AG04449 (cell line): ENCODE measurements around the gene GMEB2.

Experiments
- CTCF ChIA-PET: fragments of 350-600 bp; formaldehyde crosslinking; extraction: SDS; loops from one replicate; lab custom pipeline; 2021; ENCODE audit warnings: antibody characterized with exemption; lab: Yijun Ruan, JAX
- POLR2A ChIA-PET: fragments of 400-600, 350-600 bp; formaldehyde crosslinking; extraction: SDS; loops from one replicate; lab custom pipeline; 2020; ENCODE audit warnings: antibody characterized with exemption, inconsistent platforms; lab: Yijun Ruan, JAX
- DNase-seq: peaks from one replicate; pipeline ENCODE4 v3.0.0-alpha.2; 2010; ENCODE audit warnings: low read depth, low spot score
- H3K4me3 ChIP-seq: 2 replicates; pipeline ENCODE4 v1.5.1; 2011; ENCODE audit warnings: low read depth, mild to moderate bottlenecking, control low read depth, low read length
- TF ChIP-seq, protein P1 (sequence below): IDR thresholded peaks from one replicate; pipeline ENCODE4 v1.5.1; 2011; ENCODE audit warnings: mild to moderate bottlenecking, moderate library complexity, low read length, control low read depth, inconsistent platforms; ENCODE audit not compliant: insufficient read depth; ENCODE audit errors: missing control alignments

The GMEB2 gene

GRCh38 chr20:63598479-63599395 lies 28.2 kb downstream of the GMEB2 start:
- POLR2A ChIA-PET, result no interaction called here
- H3K4me3 ChIP-seq, result no peak overlapping the region
- DNase-seq, result no peak
- TF ChIP-seq, protein P1, sequence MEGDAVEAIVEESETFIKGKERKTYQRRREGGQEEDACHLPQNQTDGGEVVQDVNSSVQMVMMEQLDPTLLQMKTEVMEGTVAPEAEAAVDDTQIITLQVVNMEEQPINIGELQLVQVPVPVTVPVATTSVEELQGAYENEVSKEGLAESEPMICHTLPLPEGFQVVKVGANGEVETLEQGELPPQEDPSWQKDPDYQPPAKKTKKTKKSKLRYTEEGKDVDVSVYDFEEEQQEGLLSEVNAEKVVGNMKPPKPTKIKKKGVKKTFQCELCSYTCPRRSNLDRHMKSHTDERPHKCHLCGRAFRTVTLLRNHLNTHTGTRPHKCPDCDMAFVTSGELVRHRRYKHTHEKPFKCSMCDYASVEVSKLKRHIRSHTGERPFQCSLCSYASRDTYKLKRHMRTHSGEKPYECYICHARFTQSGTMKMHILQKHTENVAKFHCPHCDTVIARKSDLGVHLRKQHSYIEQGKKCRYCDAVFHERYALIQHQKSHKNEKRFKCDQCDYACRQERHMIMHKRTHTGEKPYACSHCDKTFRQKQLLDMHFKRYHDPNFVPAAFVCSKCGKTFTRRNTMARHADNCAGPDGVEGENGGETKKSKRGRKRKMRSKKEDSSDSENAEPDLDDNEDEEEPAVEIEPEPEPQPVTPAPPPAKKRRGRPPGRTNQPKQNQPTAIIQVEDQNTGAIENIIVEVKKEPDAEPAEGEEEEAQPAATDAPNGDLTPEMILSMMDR, result no peak
- CTCF ChIA-PET, result interaction anchor here (1.1 kb wide), 1 partner anchor 60 kb away, joined by 3 read pairs; no protein-coding TSS in a partner anchor

- no peak overlapping the region for H3K4me3 ChIP-seq
- POLR2A ChIA-PET, result no interaction called here
- CTCF ChIA-PET, result no interaction called here
- DNase-seq, result no peak
- TF ChIP-seq, protein P1, result no peak
Measured at GRCh38 chr20:63597651-63598478, 29.0 kb downstream of the GMEB2 start.

DNA sequence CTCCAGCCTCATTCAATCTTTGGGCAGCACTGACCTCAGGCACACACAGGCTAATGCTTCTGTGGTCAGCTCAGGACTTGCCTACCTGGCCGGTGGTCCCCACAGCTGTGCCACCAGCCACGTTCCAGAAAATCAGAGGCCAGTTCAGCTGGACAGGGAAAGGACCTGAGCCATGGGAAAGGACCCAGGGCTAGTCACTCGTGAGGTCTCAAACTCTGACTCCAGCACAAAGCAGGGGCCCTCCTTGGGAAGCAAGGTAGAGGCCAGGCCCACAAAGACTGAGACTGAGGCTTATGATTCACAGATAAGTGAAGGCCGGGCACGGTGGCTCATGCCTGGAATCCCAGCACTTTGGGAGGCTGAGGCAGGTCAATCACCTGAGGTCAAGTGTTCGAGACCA lies 30.5 kb downstream of the GMEB2 start:
- TF ChIP-seq, protein P1, result no peak
- CTCF ChIA-PET, result no interaction called here

DNA sequence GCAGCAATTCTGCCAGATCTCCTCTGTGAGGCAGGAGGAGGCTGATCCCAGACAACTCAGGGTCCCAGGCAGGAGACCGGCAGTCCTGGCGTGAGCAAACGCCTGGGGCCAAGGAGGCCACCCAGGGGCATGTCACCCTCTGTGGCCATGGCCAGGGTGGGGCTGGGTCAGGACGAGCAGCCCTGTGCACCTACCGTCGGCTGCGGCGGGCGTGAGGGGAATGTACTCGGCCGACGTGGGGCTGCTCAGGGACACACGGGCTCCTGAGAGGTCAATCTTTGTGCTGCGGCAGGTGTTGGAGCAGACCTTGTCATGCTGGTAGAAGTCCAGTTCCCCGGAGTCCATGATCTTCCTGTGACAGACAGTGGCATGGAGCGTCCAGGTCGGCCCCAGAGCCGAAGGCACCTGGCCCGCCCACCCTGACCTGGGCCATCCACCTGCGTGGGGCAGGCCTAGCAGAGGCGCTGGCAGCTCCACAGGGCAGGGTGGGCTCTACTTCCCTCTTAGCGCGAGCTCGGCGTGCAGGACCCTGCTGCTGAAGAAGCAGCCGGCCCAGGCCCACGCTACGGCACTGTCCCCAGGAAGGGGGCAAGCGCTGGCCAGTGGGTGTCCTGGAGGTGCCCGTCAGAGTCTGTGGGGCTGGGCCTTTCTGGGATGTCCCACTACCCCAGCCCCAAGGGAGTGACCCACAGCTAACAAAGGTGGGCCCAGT lies 31.3 kb downstream of the GMEB2 start:
- H3K4me3 ChIP-seq, result no peak overlapping the region
- POLR2A ChIA-PET, result no interaction called here
- no peak for DNase-seq
- TF ChIP-seq, protein P1, result no peak
- CTCF ChIA-PET, result no interaction called here

More for the DNA sequence above, 30.5 kb downstream of the GMEB2 start:
- no peak overlapping the region for H3K4me3 ChIP-seq
- POLR2A ChIA-PET, result no interaction called here
- no peak for DNase-seq

- ChIA-PET CTCF (no interaction called here), POLR2A (no interaction called here)
- TF ChIP-seq, protein P1, result no peak
- H3K4me3 ChIP-seq, result no peak overlapping the region
- no peak for DNase-seq
Measured at GRCh38 chr20:63594043-63594561, 32.8 kb downstream of the GMEB2 start.
